Ovary (tissue), 9 donors: Measurements from ENCODE around the gene AP1S3. TPM values are rescaled to one million over a fixed set of nuclear protein-coding genes. Genes with fewer than 3 reads are reported as not detected.

Source experiments
- DNase-seq, 5 donors: peaks; one replicate each; pipeline ENCODE4 v3.0.0-alpha.2; 2019 to 2020
- H3K27ac ChIP-seq, 2 donors: fragments of 200-600 bp; one replicate each; pipeline versions ENCODE4 v1.5.1 to v1.8.0; 2019 to 2022
- H3K27me3 ChIP-seq: fragments of 200-600 bp; one replicate; pipeline ENCODE4 v1.8.0; 2022
- H3K36me3 ChIP-seq: fragments of 200-600 bp; sonication (generic); one replicate; pipeline ENCODE4 v1.5.1; 2019
- H3K4me1 ChIP-seq: one replicate; pipeline ENCODE4 v1.8.1; 2013; ENCODE audit warnings: mild to moderate bottlenecking, moderate library complexity; ENCODE audit not compliant: insufficient read depth
- H3K4me3 ChIP-seq: fragments of 200-600 bp; sonication (generic); one replicate; pipeline ENCODE4 v1.5.1; 2017
- H3K9me3 ChIP-seq, 2 donors: fragments of 200-600 bp in 1 of 2; sonication (generic) in 1 of 2; one replicate each; pipeline versions ENCODE4 v1.5.1 to v1.8.1; 2013 to 2019; ENCODE audit warnings: mild to moderate bottlenecking in 1 of 2, moderate library complexity in 1 of 2
- EP300 ChIP-seq: sonication (generic); formaldehyde crosslinking; IDR thresholded peaks from one replicate; pipeline ENCODE4 v1.6.1; 2017; ENCODE audit warnings: antibody characterized with exemption
- POLR2A ChIP-seq: fragments of 450-650 bp; IDR thresholded peaks from one replicate; pipeline ENCODE4 v1.6.1; 2017; ENCODE audit warnings: antibody characterized with exemption, mild to moderate bottlenecking, moderate library complexity
- WGBS, 3 donors: extraction: QIAGEN DNeasy Blood & Tissue Kit in 1 of 3; methylation state at CpG; one replicate each; pipeline versions ENCODE4 v1.1.5 to v1.1.7; 2013 to 2017; 5-methylcytosine and 5-hydroxymethylcytosine counted together
- intact Hi-C, 4 donors: fragments of 100-400 bp; cut with DNase I; formaldehyde crosslinking; loops; one replicate each; pipeline versions ENCODE4 v1.11.0 to v1.15.1; 2022 to 2023
- polyA plus RNA-seq, 2 donors: library from polyadenylated mRNA; stranded (reverse); fragments of 200-250 nt in 1 of 2; fragments of 350-450 nt in 1 of 2; fragmentation: Illumina TruSeq in 1 of 2; extraction: RNeasy Lipid Tissue Mini Kit (QIAGEN cat#74804) in 1 of 2; gene quantifications; one replicate each; pipeline ENCODE4 v1.2.3, GENCODE V29; 2013 to 2014
- total RNA-seq, 7 donors: library from RNA; depleted of rRNA in 2 of 7; stranded (reverse); fragments of >200 nt in 2 of 7; fragmentation: NEBNext Ultra II Directional in 3 of 7; extraction: Animal tissue kit (Norgen Biotek cat#: 25700) in 3 of 7; gene quantifications; one replicate each; pipeline versions ENCODE4 v1.1.0 to v1.2.4, GENCODE V29; 2016 to 2023
- TF ChIP-seq, protein P1 (sequence below), 3 donors: fragments of 450-650 bp in 2 of 3; fragments of 200-600 bp in 1 of 3; IDR thresholded peaks; one replicate each; pipeline versions ENCODE4 v1.5.1 to v1.8.0; 2016 to 2022; ENCODE audit warnings: antibody characterized with exemption in 3 of 3, mild to moderate bottlenecking in 1 of 3
- donor health status: DM: no; HTN: no; CAD: no; lungs with moderate emphysema.
- donor health status: DM: no; HTN: no; CAD: no.
- donor health status: Bipolar disorder and iron deficiency.
- donor health status: DM: yes; HTN: yes; CAD: no.
- donor health status: DM: no; HTN: no; CAD: no.
- donor health status: DM: yes; HTN: yes; CAD: no.

The AP1S3 gene
- total and polyA plus RNA-seq, 9 donors = 0.46 to 16.8 (median 1.3) TPM

- 96 to 97% (median 97%) methylated on average over 3 of the region's 3 CpGs for WGBS, 3 donors
- intact Hi-C loops = no loop called here
- Histone ChIP-seq H3K27me3 (no peaks in the 10 kb centered on the region), H3K4me3 (no peak overlapping the region), H3K27ac (no peak overlapping the region), H3K4me1 (no peaks in the 10 kb centered on the region), H3K36me3 (no peaks in the 10 kb centered on the region), H3K9me3 (no peaks in the 10 kb centered on the region)
- TF ChIP-seq POLR2A = no peak
- TF ChIP-seq, protein P1, sequence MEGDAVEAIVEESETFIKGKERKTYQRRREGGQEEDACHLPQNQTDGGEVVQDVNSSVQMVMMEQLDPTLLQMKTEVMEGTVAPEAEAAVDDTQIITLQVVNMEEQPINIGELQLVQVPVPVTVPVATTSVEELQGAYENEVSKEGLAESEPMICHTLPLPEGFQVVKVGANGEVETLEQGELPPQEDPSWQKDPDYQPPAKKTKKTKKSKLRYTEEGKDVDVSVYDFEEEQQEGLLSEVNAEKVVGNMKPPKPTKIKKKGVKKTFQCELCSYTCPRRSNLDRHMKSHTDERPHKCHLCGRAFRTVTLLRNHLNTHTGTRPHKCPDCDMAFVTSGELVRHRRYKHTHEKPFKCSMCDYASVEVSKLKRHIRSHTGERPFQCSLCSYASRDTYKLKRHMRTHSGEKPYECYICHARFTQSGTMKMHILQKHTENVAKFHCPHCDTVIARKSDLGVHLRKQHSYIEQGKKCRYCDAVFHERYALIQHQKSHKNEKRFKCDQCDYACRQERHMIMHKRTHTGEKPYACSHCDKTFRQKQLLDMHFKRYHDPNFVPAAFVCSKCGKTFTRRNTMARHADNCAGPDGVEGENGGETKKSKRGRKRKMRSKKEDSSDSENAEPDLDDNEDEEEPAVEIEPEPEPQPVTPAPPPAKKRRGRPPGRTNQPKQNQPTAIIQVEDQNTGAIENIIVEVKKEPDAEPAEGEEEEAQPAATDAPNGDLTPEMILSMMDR (IDR thresholded peaks at IDR 0.05) = no peak
- no peak for TF ChIP-seq EP300
- no peak for DNase-seq
These were observed 55.8 kb downstream of the AP1S3 start for GRCh38 chr2:223781560-223781959.

GRCh38 chr2:223779877-223780276 is 57.5 kb downstream of the AP1S3 start:
- no peaks in the 10 kb centered on the region for H3K9me3 ChIP-seq
- H3K27me3 ChIP-seq = no peaks in the 10 kb centered on the region
- intact Hi-C loops = no loop called here
- 92 to 95% (median 94%) methylated on average over 7 of the region's 7 CpGs for WGBS, 3 donors
- H3K4me3 ChIP-seq = no peak overlapping the region
- no peaks in the 10 kb centered on the region for H3K4me1 ChIP-seq
- DNase-seq = no peak
- TF ChIP-seq, protein P1 (IDR thresholded peaks at IDR 0.05) = no peak
- TF ChIP-seq POLR2A (no peak), EP300 (no peak)
- no peak overlapping the region for H3K27ac ChIP-seq
- no peaks in the 10 kb centered on the region for H3K36me3 ChIP-seq

DNA sequence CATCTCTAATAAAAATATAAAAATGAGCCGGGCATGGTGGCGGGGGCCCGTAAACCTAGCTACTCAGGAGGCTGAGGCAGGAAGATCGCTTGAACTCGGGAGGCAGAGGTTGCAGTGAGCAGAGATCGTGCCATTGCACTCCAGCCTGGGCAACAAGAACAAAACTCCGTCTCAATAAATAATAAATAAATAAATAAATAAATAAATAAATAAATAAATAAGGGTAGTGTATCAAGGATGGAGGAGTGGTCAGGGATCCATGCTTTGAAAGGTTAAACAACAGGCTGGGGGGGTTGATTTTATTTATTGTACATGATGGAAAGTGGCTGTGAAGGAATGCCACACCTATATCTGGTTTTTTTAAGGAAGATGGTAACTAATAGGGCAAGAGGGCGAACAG is 63.2 kb downstream of the AP1S3 start:
- DNase-seq = no peak
- intact Hi-C loops = no loop called here
- H3K4me3 ChIP-seq = no peak overlapping the region
- H3K9me3 ChIP-seq = no peaks in the 10 kb centered on the region
- no peak for TF ChIP-seq POLR2A
- TF ChIP-seq, protein P1 (IDR thresholded peaks at IDR 0.05) = no peak
- no peak for TF ChIP-seq EP300
- WGBS, 3 donors = 63 to 87% (median 79%) methylated on average over 8 of the region's 8 CpGs
- no peaks in the 10 kb centered on the region for H3K36me3 ChIP-seq
- no peaks in the 10 kb centered on the region for H3K4me1 ChIP-seq
- no peak overlapping the region for H3K27ac ChIP-seq
- H3K27me3 ChIP-seq = no peaks in the 10 kb centered on the region

DNA sequence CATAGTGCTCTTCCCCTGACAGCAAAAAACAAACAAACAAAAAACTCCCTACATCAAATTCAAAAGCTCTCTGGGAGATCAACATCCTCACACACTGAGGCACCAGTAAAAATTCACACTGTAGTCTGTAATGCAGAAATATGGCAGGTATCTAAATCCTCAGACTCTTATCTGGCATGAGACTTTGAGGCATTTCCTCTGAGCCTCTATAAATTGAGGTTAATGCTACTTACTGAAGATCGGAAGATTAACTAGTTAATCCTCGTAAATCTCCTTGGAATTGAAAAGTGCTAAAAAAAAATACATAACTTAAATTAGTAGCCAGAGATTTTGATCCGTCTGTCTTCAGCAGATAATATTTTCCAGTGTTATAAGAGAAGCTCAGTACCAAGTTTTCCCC is 65.0 kb downstream of the AP1S3 start:
- no peaks in the 10 kb centered on the region for H3K4me1 ChIP-seq
- no peak for TF ChIP-seq POLR2A
- TF ChIP-seq EP300 = no peak
- TF ChIP-seq, protein P1 (IDR thresholded peaks at IDR 0.05) = no peak
- H3K4me3 ChIP-seq = no peak overlapping the region
- 88 to 90% (median 89%) methylated on average over 3 of the region's 3 CpGs for WGBS, 3 donors
- intact Hi-C loops = no loop called here
- H3K27me3 ChIP-seq = no peaks in the 10 kb centered on the region
- H3K36me3 ChIP-seq = no peaks in the 10 kb centered on the region
- DNase-seq = no peak
- no peaks in the 10 kb centered on the region for H3K9me3 ChIP-seq
- H3K27ac ChIP-seq = no peak overlapping the region

GRCh38 chr2:223771475-223771874 is 65.9 kb downstream of the AP1S3 start:
- Histone ChIP-seq H3K27me3 (no peaks in the 10 kb centered on the region), H3K4me1 (no peaks in the 10 kb centered on the region), H3K4me3 (no peak overlapping the region), H3K36me3 (no peaks in the 10 kb centered on the region), H3K27ac (no peak overlapping the region), H3K9me3 (no peaks in the 10 kb centered on the region)
- TF ChIP-seq POLR2A = no peak
- TF ChIP-seq, protein P1 (IDR thresholded peaks at IDR 0.05) = no peak
- TF ChIP-seq EP300 = no peak
- intact Hi-C loops = no loop called here
- WGBS, 3 donors = 72 to 79% (median 76%) methylated on average over 4 of the region's 4 CpGs
- no peak for DNase-seq
